Epithelial cell of prostate (primary cell): Measurements from ENCODE around the gene OLFML1.
"Not testable (repeated sequence)": the region's sequence is repeated elsewhere in the genome, so short reads cannot be mapped to it uniquely, and the experiment has no call there.

Experiments used
- DNase-seq: peaks from one replicate; pipeline ENCODE4 v3.0.0-alpha.2; 2011; ENCODE audit warnings: low read depth, low spot score
- H3K27ac ChIP-seq: fragments of 450-650 bp; 2 replicates; pipeline ENCODE4 v1.5.1; 2017; ENCODE audit warnings: mild to moderate bottlenecking

Gene OLFML1

DNA sequence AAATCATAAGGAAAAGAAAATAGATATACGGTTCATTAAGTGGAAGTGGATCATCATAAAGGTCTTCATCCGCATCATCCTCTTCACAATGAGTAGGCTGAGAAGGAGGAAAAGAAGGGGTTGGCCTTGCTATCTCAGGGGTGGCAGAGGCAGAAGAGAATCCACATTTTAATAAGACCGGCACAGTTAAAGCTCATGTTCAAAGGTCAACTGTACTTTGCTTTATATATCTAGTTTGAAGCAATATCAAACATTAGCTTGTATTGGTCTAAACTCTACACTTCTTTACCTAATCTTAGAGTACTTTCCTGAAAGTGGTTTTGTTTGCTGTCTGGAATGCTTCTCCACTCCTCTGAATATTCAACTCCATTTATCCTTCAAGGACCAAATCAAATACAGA, 22.8 kb downstream of the OLFML1 start:
- no peak for DNase-seq
- no peak overlapping the region for H3K27ac ChIP-seq

DNA sequence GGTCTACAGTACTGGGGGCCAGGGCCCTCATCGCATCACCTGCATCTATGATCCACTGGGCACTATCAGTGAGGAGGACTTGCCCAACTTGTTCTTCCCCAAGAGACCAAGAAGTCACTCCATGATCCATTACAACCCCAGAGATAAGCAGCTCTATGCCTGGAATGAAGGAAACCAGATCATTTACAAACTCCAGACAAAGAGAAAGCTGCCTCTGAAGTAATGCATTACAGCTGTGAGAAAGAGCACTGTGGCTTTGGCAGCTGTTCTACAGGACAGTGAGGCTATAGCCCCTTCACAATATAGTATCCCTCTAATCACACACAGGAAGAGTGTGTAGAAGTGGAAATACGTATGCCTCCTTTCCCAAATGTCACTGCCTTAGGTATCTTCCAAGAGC, 24.7 kb downstream of the OLFML1 start:
- no peak for DNase-seq

DNA sequence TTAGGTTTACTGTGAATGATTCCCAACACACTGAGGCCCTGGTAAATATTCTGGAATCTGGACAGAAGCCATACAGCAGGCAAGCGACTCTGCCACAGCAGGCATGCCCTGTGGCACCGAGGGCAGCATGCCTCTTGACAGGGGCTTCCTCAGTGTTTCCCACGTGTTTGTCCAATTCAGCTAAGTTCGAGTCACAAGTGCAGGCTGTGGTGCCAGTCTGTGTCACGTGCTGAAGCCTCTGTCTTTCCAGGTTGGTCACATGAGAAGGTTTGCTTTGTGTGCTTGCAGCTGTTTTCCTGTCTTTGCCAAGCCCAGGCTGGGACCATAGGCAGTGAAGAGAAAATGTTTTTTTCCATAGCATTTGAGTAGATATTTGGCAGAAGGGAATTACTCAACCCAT, 26.1 kb downstream of the OLFML1 start:
- H3K27ac ChIP-seq = no peak overlapping the region
- DNase-seq = no peak

More for the DNA sequence above, 24.7 kb downstream of the OLFML1 start:
- H3K27ac ChIP-seq = no peak overlapping the region

DNA sequence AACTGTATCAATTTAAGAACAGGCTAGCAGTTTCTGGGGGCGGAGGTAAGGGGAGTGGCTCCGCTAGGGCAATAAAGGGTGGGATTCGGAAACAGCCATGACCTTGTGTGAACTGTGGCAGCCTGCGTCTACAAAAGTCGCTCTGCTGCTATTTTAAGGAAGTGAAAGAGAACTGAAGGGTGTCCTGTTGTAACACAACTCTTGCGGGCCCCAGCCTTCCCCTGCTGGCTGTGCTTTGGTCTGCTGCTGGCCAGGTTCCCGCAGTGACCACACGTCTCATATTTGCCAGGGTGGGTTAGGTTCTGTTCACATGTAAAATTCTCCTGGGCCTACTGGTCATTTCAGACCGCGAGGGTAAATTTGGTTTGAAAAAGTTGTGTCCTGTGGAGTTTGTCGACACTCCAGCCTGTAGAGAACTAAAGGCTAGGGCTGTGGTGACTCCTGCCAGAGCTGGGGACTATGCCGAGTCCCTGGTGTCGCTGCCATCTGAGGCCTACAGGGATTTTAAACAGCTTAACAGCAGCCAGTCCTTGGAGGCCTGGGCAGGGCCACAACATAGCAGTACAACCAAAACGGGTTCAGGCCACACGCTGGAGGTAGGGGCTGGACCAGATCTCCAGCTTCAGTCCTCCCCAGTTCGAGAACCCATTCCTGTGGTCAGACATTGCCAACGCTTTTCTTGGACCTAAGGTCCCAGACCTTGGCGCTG, 27.4 kb downstream of the OLFML1 start:
- peak overlapping the region; percentile 62 for H3K27ac ChIP-seq
- DNase-seq = no peak

DNA sequence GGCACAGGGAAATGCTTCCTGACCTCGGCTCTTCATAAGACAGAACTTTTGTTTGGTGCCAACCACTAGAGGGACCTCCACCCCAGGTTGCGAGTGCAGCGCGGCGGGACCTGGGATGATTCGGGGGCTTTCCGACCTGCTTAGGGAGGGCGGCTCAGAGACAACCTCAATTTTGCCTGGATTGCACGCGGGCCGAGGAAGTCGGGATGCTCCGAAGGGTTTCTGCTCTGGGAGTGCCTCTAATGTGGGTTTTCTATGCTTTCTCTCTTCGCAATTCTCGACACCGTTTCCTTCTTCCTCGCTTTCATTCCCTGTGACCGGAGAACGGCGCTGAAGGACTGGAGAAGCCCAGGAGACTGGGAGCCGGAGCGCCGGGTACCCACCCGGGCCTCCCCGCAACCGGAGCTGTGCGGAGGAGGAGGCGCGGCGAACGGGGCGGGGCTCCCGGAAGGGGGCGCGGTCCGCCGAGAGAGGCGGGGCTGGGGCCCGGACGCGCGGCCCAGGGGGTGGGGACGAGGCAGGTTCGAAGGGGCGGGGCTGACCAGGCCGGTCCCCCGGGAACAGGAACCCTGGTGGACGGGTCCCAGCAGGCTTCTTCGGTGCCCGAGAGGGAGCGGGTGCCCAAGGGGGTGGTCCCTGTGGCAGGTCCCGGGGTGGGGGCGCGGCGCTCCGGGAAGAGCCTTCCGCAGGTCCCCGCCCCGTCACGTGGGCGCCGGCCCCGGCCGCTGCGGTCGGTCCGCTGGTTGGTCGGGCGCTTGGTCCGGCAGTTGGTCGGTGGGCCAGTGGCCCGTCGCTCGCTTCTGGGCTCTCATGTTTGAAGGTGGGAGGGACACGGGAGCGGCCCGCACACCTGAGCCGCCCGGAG, 28.2 kb downstream of the OLFML1 start, which contains the start of gene PPFIBP2:
Gene PPFIBP2 (plus strand): TSS at position 766 of the 865 bp plus-strand sequence. CDS start 35,477 bp downstream, outside the sequence.
- no peak for DNase-seq
- H3K27ac ChIP-seq = peak within 1 kb of the TSS; percentile 62

DNA sequence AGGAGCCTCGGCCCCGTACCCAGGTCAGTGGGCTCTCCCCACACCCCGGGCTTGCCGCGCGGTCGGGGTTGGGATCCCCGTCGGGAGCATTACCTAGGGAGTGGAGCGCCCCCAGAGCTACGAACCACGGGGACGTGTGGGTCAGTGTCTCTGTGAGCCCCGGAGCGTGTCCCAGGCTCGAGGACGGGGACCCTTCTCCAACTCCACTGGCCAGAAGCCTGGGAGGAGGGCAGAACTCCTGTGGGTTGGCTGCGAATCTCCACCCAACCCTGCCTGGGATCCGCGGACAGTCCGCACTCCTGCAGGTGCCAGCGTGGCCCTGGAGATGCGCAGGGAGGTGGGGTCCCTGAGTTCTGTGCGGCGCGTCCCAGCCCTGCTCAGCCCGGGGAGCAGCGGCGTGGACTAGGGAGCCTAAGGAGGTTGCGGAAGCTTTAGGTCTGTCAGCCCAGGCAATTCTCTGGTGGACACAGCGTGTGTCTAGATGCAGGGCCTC, 28.8 kb downstream of the OLFML1 start:
- no peak for DNase-seq
- H3K27ac ChIP-seq = peak overlapping the region; percentile 62

DNA sequence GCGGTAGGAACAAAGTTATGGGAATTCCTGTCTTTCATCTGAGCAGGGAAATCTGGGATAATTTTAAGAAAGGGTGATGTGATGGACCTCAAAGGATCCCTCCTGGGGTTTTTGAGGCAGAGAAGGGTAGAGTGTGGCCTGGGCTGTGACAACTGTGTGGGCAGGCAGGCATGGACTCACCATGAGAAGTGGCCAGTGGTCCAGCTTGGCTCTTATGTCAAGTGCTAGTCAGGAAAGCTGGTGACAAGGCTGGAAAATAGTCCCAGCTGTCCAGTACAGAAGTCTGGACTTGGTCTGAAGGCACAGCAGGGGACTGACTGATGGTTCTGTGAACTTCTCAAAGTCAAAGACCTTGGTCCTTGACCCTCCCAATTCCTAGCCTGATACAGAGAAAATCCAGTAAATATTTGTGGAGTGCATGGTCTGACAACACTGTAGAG, 30.2 kb downstream of the OLFML1 start:
- no peak overlapping the region for H3K27ac ChIP-seq
- DNase-seq = no peak

DNA sequence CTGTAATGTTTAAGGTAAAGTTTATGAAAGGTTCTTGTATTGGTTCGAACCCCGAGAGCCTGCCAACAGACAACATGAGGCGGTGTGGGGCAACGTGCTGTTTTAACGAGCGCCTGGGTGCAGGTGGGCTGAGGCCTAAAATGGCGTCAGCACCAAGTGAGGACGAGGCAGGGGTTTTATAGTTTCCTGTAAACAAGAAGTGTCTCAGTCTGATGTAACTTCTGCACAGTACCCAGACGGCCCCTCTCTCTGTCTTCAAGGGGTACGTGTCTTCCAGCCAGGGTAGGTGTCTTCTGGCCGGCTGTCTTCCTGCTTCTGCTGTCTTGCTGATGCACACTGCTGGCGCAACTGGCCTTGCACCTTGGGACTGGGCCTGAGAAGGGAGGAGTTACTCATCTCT, 31.2 kb downstream of the OLFML1 start:
- no peak overlapping the region for H3K27ac ChIP-seq

DNA sequence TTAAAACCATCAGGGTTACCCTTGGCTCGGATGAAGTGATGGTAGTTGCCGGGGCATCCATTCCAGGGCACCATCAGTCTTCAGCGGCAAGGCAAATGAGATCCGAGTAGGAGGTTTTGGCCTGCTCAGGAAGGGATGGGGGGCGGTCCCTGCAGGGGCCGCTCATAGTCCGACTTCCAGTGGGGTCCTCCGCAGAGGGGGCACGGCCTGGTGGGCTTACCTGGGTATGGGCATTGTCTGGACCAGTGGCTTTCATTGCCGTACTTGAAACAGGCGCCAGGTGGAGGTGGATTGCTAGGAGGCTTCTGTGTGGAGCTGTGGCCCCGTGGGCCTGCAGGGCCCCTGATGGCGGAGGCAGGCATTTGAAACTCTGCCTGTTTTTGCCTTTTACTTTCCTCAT, 32.4 kb downstream of the OLFML1 start:
- H3K27ac ChIP-seq, DNase-seq: not testable (repeated sequence)

More for the DNA sequence above, 31.2 kb downstream of the OLFML1 start:
- DNase-seq = no peak

DNA sequence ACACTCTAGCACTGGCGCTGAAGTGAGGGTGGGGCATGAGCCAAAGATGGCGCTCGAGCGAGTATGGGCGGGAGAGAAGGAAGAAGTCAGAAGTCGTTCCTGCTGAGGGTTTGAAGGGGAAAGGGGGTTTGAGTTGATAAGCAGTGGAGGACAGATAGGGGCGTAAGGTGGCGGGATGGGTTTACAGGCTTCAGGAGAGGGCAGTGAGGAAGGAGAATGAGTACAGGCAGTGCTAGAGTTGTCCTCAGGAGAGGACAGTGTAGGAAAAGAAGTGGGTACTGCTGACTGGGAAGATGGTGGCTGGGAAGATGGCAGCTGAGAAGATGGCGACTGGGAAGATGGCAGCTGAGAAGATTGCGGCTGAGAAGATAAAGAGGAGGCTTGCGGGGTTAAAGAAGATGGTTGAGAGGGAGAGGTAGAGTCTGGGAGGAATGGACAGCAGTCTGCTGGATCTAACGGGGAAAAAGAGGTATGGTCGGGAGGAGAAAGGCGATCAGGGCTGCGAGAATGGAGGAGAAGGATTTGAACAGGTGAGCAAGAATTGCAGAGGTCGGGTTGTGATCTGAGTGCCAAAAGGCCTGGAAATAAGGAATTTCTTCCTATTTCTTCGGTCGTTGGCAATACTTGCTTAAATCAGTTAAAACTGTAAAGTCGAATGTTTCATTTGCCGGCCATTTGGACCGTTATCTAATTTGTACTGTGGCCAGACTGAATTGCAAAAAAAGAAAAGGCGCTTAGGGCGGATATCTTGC, 33.7 kb downstream of the OLFML1 start:
- DNase-seq = no peak
- no peak overlapping the region for H3K27ac ChIP-seq

DNA sequence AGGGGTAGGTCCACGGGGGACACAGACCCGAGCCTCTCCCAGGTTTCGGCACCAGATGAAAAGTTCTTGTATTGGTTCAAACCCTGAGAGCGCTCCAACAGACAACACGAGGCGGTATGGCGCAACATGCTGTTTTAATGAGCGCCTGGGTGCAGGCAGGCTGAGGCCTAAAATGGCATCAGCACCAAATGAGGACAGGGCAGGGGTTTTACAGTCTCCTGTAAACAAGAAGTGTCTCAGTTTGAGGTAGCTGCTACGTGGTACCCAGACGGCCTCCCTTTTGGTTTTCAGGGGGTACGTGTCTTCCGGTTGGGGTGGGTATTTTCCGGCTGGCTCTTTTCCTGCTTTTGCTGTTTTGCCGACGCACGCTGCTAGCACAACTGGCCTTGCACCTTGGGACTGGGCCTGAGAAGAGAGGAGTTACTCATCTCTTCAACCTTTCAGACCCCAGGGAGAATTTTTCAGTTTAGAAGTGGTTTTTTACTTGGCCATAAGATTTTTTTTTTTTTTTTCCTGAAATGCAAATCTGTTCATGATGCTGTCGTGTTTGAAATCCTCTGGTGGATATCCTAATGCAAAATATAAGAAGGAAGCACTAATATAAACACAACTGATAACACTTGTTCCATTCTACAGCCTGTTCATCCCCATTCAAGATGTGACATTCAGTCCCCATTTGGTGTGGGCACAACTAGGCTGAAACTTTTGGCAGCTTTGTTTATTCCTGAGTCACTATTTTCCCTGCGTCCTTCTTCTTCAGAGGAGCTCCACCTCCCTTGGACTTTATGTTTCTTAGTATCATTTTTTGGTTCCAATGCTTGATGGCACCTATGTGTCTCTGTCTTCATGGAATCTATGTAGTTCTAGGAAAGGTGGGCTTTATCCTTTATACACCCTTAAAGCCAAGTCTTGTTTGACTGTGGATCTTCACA, 35.0 kb downstream of the OLFML1 start:
- no peak for DNase-seq
- no peak overlapping the region for H3K27ac ChIP-seq

DNA sequence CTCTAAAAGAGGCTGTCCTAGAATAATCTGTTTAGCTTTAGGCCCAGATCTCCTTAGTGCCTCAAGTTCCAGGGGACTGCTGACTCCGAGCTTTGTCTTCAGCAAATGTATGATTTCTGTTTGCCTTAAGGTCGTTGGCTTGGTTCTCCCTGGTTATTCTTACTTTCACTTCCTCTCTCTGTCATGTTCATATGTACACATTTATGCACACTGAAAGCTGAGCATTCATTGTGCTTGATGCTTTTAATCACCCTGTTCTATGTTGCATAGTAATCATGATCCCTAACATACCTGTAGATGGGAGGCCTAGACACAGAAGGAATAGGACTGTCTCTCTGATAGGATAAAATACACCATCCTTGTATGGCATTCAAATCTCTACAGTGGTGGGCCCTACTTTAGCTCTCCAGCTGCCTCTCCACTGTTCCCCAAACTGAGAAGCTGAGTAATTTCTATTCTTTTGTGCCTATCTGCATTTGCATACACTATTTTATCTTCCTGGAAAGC, 35.7 kb downstream of the OLFML1 start:
- DNase-seq = no peak
- no peak overlapping the region for H3K27ac ChIP-seq

DNA sequence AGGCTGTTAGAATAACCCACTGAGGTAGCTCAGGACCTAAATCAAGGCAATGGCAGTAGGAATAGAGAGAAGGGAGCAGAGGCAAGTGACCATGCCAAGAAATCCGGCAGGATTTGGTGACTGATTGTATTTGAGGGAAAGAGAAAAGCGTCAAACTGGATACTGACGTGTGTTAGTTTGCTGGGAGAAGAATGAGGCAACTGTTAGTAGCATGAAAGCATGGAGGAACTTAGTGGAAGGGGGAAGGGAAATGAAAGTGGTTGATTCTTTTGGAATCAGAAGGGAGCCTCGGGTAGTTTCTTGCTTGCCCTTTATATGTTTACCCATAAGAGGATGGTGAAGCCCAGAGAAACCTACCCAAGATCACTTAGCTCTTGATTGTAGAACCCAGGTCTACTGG, 36.8 kb downstream of the OLFML1 start:
- H3K27ac ChIP-seq = no peak overlapping the region
- no peak for DNase-seq

DNA sequence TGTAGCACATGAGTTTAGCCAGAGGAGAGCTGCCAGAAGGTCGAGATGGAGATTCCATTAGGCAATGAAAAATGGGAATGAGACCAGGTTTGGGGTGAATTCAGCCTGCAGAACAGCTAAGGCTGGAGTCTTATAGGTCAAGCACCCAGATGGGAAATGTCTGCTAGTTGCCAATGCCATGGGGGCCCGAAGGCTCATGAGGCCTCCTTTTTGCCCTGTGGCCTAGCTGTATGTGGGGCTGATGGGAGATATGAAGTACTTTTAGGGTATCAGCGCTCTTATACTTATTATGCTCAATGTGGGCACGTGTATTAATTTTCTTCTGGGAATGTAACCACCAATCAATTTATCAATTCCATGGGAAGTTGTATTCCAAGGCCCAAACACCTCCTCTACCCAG, 37.2 kb downstream of the OLFML1 start:
- no peak overlapping the region for H3K27ac ChIP-seq

DNA sequence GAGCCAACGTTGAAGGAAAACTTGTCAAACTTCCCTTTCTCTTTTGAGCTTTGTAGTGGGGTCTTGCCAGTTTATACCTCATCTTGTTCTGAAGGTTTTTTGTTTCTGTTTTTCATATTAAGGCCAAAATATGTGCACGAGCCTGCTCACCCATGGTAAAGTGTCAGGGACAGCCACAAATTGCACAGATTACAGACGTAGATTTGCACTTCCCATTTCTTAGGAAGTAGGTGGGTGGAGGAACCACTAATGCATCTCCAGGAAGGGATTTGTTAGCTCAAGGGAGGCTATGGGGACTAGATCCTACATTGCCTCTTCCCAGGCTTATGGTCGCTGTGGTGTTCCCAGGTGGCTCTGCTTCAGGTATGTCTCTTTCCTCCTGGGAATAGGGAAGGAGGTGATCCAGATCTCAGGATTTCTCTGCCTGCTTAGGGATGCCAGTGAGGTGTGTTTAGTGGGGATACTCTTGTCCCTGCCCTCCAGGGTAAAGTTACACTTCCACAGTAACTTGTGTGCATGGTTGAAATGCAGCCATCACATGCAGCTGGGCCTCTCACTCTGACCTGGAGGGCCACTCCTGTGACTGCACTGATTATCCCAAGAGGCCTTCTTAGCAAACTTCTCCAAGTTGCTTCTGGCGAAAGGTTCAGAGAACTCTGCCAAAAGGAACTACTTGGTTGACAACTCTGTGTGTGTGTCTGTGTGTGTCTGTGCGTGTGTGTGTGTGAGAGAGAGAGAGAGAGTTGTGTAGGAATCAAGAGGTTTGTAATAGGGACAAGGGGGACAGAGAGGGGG, 38.3 kb downstream of the OLFML1 start:
- H3K27ac ChIP-seq = no peak overlapping the region
- no peak for DNase-seq

More for the DNA sequence above, 37.2 kb downstream of the OLFML1 start:
- no peak for DNase-seq

DNA sequence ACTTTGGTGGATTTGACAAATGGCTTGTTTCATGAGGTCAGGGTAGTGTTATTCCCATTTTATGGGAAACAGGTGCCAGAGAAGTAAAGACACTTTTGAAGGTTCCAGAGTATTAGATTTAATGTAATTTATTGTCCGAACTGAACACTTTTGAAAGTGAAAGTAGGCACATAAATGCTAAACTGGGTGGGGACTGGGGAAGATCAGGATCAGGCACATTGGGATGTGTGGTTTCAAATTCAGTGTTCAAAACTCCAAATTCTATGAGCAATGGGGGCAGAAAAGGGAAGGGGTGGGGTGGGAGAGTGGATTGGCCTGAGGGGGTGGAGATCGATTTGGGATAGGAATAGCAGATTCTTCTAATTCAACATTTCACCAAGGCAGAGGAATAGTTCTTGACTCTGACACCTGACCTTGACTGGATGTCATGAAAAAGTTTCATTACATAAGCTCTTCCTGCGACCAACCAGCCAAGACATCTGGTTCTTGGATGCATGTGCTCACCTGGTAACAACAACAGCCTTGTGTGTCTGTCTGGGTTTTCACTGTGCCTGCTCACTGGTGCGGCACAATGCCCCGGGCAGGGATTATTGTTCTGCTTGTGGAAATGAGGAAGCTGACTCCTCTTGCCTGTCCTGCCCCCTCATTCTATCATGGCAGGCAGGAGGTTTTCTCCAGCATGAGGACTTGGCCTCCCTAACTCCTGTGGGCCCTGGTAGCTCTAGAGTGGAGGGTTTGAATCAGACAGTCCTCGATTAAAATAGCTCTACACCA, 39.3 kb downstream of the OLFML1 start:
- peak; percentile 54 for DNase-seq
- no peak overlapping the region for H3K27ac ChIP-seq

DNA sequence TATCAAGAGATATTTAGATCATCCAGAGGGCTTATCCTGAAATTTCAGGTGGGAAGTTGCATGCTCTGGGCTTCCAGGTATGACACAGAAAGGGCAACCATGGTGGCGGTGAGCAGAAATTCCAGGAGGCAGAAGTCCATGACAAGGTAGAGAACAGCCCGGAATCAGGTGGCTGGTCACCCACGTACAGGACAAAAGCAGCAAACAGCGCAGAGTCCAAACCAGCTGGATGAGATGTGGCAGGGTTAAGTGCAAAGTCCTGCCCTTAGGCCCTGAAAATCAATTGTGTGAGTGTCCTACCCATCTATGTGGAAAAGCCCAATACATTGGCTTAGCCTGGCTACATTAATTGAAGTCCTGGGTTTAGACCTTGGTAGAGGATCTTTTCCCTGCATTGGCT, 40.1 kb downstream of the OLFML1 start:
- no peak for DNase-seq
- H3K27ac ChIP-seq = no peak overlapping the region

DNA sequence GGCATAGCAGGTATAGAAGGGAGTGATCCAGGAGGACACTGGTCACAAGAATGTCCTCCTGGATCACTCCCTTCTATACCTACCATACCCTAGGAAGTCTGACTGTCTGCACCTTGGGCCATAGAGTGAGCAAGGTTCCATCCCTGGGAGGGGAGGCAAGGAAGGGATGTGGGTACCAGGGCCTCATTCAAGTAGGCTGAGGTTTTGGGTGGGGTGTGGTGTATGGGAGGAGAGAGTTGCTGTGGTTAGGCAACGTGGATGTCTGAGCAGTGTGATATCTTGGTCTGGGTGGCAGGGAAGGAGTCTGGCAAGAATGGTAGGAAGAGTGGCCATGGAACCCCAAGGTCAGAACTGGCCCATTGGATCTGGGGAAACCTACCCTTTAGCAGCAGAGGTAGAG, 41.7 kb downstream of the OLFML1 start:
- no peak for DNase-seq
- no peak overlapping the region for H3K27ac ChIP-seq
